Stimulated activated naive CD8-positive, alpha-beta T cell treated with anti-CD3 and anti-CD28 coated beads, Interleukin-15, amount 100 ng/mL, for 72 hours (primary cell): Measurements from ENCODE around the gene RFX1.

Source experiments
- ATAC-seq: fragments of 150-1000 bp; cut with Tn5 transposase; 2 replicates; pipeline ENCODE4 v1.10.0; 2021; ENCODE audit warnings: mild to moderate bottlenecking, moderate library complexity
- DNase-seq, 2 donors: peaks; one replicate each; pipeline ENCODE4 v3.0.0; 2021 to 2022
- H3K27ac Mint-ChIP-seq, 2 donors: one replicate each; pipeline ENCODE4 v1.8.0; 2022; ENCODE audit warnings: mild to moderate bottlenecking in 2 of 2, mixed read lengths in 2 of 2, moderate library complexity in 2 of 2
- H3K27me3 Mint-ChIP-seq: one replicate; pipeline ENCODE4 v1.8.0; 2022; ENCODE audit warnings: mixed read lengths
- H3K4me1 Mint-ChIP-seq: one replicate; pipeline ENCODE4 v1.8.0; 2022; ENCODE audit warnings: mild to moderate bottlenecking, mixed read lengths
- H3K4me3 Mint-ChIP-seq, 2 donors: one replicate each; pipeline ENCODE4 v1.8.0; 2022; ENCODE audit warnings: mild to moderate bottlenecking in 2 of 2, mixed read lengths in 2 of 2, moderate library complexity in 1 of 2
- H3K9me3 Mint-ChIP-seq, 2 donors: one replicate each; pipeline ENCODE4 v1.8.0; 2022; ENCODE audit warnings: mixed read lengths in 2 of 2

RFX1 gene

GRCh38 chr19:13993590-13994300 is 12.4 kb downstream of the RFX1 start:
- peak; percentile 49 for ATAC-seq
- H3K27ac Mint-ChIP-seq = peak overlapping the region; percentile 42 to 66
- DNase-seq = no peak
- H3K27me3 Mint-ChIP-seq = no peaks in the 10 kb centered on the region
- H3K4me3 Mint-ChIP-seq = peak overlapping the region in 1 of 2 donors; percentile 39
- H3K4me1 Mint-ChIP-seq = peaks cover 49% of the 10 kb centered on the region
- peaks cover 2 to 4% of the 10 kb centered on the region in 2 donors for H3K9me3 Mint-ChIP-seq

DNA sequence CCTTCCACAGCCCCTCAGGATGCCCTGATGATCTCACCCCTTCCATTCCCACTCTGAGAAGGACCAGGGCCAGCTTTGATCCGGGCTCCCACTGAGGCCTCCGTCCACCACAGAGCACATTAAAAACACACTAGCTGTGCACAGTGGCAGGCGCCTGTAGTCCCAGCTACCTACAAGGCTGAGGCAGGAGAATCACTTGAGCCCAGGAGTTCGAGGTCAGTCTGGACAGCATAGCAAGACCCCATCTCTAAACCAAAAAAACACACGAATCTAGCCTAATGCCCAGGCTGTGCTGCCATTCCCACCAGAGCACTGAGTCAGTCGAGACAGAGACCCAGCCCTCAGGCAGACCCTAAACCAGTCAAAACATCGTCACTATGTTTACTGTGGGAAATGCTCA is 14.1 kb downstream of the RFX1 start:
- no peaks in the 10 kb centered on the region for H3K9me3 Mint-ChIP-seq
- H3K27me3 Mint-ChIP-seq = no peaks in the 10 kb centered on the region
- H3K27ac Mint-ChIP-seq = peak overlapping the region in 1 of 2 donors; percentile 12
- no peak for ATAC-seq
- H3K4me1 Mint-ChIP-seq = peaks cover 67% of the 10 kb centered on the region
- DNase-seq = no peak
- no peak overlapping the region for H3K4me3 Mint-ChIP-seq

GRCh38 chr19:13990085-13990484 is 16.0 kb downstream of the RFX1 start:
- peak overlapping the region in 1 of 2 donors; percentile 73 for H3K27ac Mint-ChIP-seq
- H3K27me3 Mint-ChIP-seq = no peaks in the 10 kb centered on the region
- DNase-seq (no peak), ATAC-seq (no peak)
- no peak overlapping the region for H3K4me3 Mint-ChIP-seq
- peaks cover 86% of the 10 kb centered on the region for H3K4me1 Mint-ChIP-seq
- no peaks in the 10 kb centered on the region for H3K9me3 Mint-ChIP-seq

GRCh38 chr19:13989487-13989886 is 16.6 kb downstream of the RFX1 start:
- H3K4me1 Mint-ChIP-seq = peaks cover 91% of the 10 kb centered on the region
- H3K27ac Mint-ChIP-seq = peak overlapping the region; percentile 49 to 58
- H3K27me3 Mint-ChIP-seq = no peaks in the 10 kb centered on the region
- no peak for ATAC-seq
- no peak for DNase-seq
- no peaks in the 10 kb centered on the region for H3K9me3 Mint-ChIP-seq
- H3K4me3 Mint-ChIP-seq = no peak overlapping the region

DNA sequence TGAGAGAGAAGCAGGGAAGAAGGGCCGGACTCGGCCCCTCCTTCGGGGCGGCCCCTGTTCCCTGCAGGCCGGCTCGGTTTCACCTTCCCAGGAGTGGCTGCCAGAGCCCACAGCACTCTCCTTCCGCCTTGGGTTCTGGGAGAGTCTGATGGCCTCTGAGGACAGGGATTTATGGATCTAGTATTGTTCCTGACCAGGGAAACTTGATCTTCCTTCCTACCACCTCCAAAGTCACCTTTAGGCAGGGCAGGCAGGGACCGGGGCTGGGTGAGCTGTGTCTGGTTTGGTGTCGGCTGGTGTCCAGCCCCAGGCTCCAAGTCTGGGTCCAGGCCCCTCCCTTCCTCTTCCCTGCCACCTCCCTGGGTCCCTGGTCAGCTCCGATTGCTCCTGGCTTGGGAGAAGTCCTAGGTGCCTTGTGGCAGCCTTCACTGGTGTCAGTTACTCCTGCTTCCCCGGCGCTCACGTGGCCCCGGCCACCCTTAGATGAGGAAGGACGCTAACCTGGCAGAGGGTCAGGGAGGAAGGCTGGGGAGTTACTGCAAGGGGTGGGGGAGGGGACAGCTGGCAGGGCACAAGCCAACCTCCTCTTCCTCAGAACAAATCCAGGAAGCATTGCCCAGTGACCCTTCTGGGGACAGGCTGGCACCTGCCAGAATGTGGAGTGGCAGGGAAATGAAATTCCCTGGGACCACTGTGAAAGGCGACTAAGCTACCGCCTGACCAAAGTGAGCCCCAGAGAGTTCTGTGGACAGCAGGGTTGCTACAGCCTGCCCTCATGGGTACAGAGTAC is 18.8 kb downstream of the RFX1 start:
- no peak for ATAC-seq
- Mint-ChIP-seq H3K9me3 (no peaks in the 10 kb centered on the region), H3K4me1 (peaks cover 93% of the 10 kb centered on the region), H3K27me3 (no peaks in the 10 kb centered on the region), H3K27ac (peak overlapping the region; percentile 98 to 99), H3K4me3 (peak overlapping the region; percentile 79 to 81)
- DNase-seq = no peak

- Mint-ChIP-seq H3K4me3 (peak overlapping the region; percentile 79 to 81), H3K9me3 (no peaks in the 10 kb centered on the region), H3K27ac (peak overlapping the region; percentile 98 to 99), H3K27me3 (no peaks in the 10 kb centered on the region), H3K4me1 (peaks cover 91% of the 10 kb centered on the region)
- ATAC-seq = peak; percentile 97
- DNase-seq = peak; percentile 97 to 99
These were observed 19.7 kb downstream of the RFX1 start for GRCh38 chr19:13986348-13986904.

DNA sequence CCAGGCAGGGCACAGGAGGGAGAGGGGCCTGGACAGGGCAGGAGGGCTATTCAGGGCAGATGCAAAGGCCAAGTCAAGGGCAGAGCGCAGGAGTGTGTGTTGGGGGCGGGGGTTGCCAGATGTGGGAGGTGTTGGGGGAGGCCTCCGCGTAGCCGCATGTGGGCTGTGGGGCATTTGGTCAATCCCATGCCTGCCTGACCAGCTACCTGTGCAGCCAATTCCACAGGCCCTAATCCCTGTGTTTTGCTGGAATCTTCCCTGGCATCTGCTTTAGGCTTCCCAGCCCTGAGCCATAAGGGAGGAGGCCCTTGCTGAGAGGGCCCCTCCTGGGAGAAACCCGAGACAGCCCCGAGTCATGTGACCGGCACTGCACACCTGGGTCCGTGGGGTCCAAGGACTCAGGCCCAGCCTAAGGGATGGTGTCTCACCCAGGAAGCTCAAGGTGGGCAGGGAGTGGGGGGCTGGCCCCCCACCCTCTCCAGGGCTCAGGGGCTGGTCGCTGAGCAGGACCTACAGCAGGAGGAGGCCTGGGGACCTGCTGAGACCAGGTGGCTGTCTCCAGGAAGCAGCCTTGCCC is 20.3 kb downstream of the RFX1 start:
- ATAC-seq (peak; percentile 27), DNase-seq (no peak)
- no peaks in the 10 kb centered on the region for H3K9me3 Mint-ChIP-seq
- H3K4me3 Mint-ChIP-seq = peak overlapping the region; percentile 79 to 81
- peak overlapping the region; percentile 98 to 99 for H3K27ac Mint-ChIP-seq
- no peaks in the 10 kb centered on the region for H3K27me3 Mint-ChIP-seq
- H3K4me1 Mint-ChIP-seq = peaks cover 90% of the 10 kb centered on the region

DNA sequence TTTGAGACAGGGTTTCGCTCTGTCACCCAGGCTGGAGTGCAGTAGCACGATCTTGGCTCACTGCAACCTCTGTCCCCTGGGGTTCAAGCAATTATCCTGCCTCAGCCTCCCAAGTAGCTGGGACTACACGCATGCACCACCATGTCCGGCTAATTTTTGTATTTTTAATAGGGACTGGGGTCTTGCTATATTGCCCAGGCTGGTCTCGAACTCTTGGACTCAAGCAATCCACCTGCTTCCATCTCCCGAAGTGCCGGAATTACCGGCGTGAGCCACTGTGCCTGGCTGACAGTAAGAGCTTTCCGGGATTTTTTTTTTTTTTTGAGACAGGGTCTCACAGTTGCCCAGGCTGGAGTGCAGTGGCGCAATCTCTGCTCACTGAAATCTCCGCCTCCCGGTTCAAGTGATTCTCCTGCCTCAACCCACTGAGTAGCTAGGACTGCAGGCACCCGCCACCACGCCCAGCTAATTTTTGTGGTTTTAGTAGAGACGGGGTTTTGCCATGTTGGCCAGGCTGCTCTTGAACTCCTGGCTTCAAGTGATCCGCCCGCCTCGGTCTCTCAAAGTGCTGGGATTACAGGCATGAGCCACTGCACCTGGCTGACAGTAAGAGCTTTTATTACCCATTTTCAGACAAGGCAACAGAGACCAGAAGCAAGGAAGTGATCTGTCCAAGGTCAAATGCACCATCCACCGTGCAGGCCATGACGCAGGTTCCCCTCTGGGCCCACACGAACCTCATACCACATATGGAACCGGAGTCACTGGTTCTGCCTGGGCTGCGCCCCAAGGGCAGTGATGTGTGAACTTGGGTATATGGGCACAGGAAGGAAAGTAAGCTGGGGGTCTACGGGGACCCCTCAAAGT is 21.0 kb downstream of the RFX1 start:
- DNase-seq (no peak), ATAC-seq (no peak)
- Mint-ChIP-seq H3K4me1 (peaks cover 93% of the 10 kb centered on the region), H3K27me3 (no peaks in the 10 kb centered on the region), H3K9me3 (no peaks in the 10 kb centered on the region), H3K4me3 (peak overlapping the region; percentile 53 to 79), H3K27ac (peak overlapping the region; percentile 94 to 99)

GRCh38 chr19:13984186-13984585 is 21.9 kb downstream of the RFX1 start:
- Mint-ChIP-seq H3K27me3 (no peaks in the 10 kb centered on the region), H3K4me3 (no peak overlapping the region), H3K9me3 (no peaks in the 10 kb centered on the region), H3K27ac (no peak overlapping the region), H3K4me1 (peaks cover 93% of the 10 kb centered on the region)
- no peak for ATAC-seq
- DNase-seq = no peak

DNA sequence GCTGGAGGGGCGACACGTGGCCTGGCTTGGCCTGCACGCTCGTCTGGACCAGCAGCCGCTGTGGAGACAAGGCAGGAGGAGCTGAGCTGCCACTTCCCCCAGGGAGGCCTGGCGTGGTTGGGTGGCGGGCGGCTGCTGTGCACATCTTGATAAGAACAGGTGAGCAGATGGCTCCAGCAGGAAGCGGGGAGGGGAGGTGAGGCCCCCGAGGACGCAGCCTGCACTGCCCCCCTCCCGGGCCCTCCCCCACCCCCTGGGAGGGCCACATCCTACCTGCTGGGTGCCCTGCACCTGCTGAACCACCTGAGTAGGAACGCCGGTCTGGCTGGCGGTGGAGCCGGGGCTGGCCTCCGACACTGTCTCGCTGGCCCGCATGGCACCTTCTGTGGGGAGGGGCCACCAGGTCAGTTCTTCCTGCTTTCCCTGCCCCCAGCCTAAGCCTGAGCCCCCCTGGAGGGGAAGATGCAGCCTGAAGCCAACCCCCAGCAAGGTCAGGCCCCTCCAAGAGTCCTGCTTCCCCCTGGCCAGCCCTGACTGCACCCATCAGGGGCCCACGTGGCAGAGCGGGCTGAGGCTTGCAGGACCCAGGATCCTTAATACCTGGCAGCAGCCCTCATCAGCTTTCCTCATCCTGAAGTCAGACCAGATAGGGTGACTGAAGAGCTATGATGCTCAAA is 22.8 kb downstream of the RFX1 start:
- no peak for DNase-seq
- no peak for ATAC-seq
- H3K4me3 Mint-ChIP-seq = peak overlapping the region in 1 of 2 donors; percentile 64
- H3K27me3 Mint-ChIP-seq = no peaks in the 10 kb centered on the region
- peak overlapping the region; percentile 46 to 63 for H3K27ac Mint-ChIP-seq
- H3K9me3 Mint-ChIP-seq = no peaks in the 10 kb centered on the region
- peaks cover 89% of the 10 kb centered on the region for H3K4me1 Mint-ChIP-seq

DNA sequence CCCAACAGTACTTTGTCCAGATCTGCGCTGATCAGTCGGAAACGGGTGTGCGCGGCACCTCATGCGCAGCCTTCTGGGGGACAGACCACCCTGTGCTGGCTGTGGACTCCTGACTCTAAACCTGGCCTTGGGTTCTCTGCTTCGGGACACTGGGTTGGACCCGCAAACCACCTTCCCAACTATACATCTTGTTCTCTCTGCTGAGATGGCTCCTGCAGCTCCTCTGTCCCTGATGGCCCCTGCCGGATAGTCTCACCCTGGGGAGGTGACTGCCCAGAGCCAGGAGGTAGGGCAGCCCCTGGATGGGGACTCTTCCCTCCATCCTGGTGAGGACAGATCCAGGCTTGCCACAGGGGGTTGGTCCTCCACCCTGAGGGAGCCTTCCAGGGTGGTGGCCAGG is 23.3 kb downstream of the RFX1 start:
- no peak for DNase-seq
- peak overlapping the region in 1 of 2 donors; percentile 48 for H3K27ac Mint-ChIP-seq
- peak overlapping the region in 1 of 2 donors; percentile 52 for H3K4me3 Mint-ChIP-seq
- no peak for ATAC-seq
- no peaks in the 10 kb centered on the region for H3K27me3 Mint-ChIP-seq
- H3K9me3 Mint-ChIP-seq = no peaks in the 10 kb centered on the region
- peaks cover 89% of the 10 kb centered on the region for H3K4me1 Mint-ChIP-seq

DNA sequence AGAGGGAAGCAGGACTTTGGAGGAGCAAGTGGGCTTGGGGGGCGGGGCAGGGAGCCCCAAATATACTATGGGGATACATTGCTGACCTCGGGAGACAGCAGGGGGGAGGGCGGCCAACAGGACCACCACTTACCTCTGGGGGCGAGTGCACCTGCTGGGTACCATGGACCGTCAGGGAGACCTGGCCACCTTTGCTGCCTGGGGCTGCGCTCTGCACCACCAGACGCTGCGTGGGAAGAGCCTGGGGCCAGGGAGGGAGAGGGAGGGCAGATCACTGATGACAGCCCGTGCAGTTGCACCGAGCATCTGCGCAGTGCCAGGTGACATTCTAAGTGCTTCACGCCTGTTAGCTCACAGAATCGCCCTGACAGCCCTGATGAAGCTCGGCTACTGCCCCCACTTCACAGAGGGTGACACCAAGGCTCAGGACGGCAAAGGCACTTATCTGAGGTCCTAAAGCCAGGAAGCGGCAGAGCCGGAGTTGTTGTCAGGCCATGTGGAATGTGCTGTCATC is 24.1 kb downstream of the RFX1 start:
- ATAC-seq (no peak), DNase-seq (no peak)
- Mint-ChIP-seq H3K27ac (no peak overlapping the region), H3K4me3 (no peak overlapping the region), H3K27me3 (no peaks in the 10 kb centered on the region), H3K9me3 (no peaks in the 10 kb centered on the region), H3K4me1 (peaks cover 83% of the 10 kb centered on the region)

- H3K4me3 Mint-ChIP-seq = no peak overlapping the region
- no peak overlapping the region for H3K27ac Mint-ChIP-seq
- H3K4me1 Mint-ChIP-seq = peaks cover 77% of the 10 kb centered on the region
These were observed 24.7 kb downstream of the RFX1 start for GRCh38 chr19:13981467-13981866.

GRCh38 chr19:13981021-13981420 is 25.1 kb downstream of the RFX1 start:
- ATAC-seq = no peak
- Mint-ChIP-seq H3K4me3 (no peak overlapping the region), H3K27me3 (no peaks in the 10 kb centered on the region), H3K27ac (no peak overlapping the region), H3K4me1 (peaks cover 73% of the 10 kb centered on the region), H3K9me3 (no peaks in the 10 kb centered on the region)
- no peak for DNase-seq

More at GRCh38 chr19:13981467-13981866, 24.7 kb downstream of the RFX1 start:
- Mint-ChIP-seq H3K9me3 (no peaks in the 10 kb centered on the region), H3K27me3 (no peaks in the 10 kb centered on the region)
- ATAC-seq = no peak
- DNase-seq = no peak
